ENCODE data around the gene BAD. TPM values are rescaled to one million over a fixed set of nuclear protein-coding genes. Genes with fewer than 3 reads are reported as not detected.
A peak's percentile ranks its signal among the peaks of the same experiment; 100 is the strongest.
"Not testable (repeated sequence)": the region's sequence is repeated elsewhere in the genome, so short reads cannot be mapped to it uniquely, and the experiment has no call there.

Gene BAD
- total and polyA plus RNA-seq, 2 experiments from 2014 or later, result 52.0 to 122 TPM

- H3K9me3 ChIP-seq (ENCODE audit: low read depth), result no peaks in the 10 kb centered on the region
- peaks cover 25% of the 10 kb centered on the region for H3K4me1 ChIP-seq (ENCODE audit: insufficient read depth)
- H4K20me1 ChIP-seq (ENCODE audit: insufficient read depth, poor library complexity, severe bottlenecking), result no peaks in the 10 kb centered on the region
- no peaks in the 10 kb centered on the region for H3K27me3 ChIP-seq
- WGBS (ENCODE audit: low lambda C conversion rate, missing lambda C conversion rate), result 11% methylated on average over 32 of the region's 32 CpGs
- H3K27ac ChIP-seq, result peak overlapping the region; percentile 98
- H3K4me2 ChIP-seq, result peak overlapping the region; percentile 79
- DNase-seq (ENCODE audit: low spot score), result peak; percentile 73
- no peak overlapping the region for H2AFZ ChIP-seq
- peak overlapping the region; percentile 59 for H3K4me3 ChIP-seq
- H3K79me2 ChIP-seq, result peaks cover 37% of the 10 kb centered on the region
- H3K9me2 ChIP-seq (replicated peaks; ENCODE audit: insufficient read depth), result no peaks in the 10 kb centered on the region
- H3K36me3 ChIP-seq (replicated peaks; ENCODE audit: insufficient read depth, low read depth), result no peaks in the 10 kb centered on the region
- peak; percentile 26 for TF ChIP-seq CTCF (IDR thresholded peaks at IDR 0.05; ENCODE audit: poor library complexity)
- no peak for TF ChIP-seq EZH2 (IDR thresholded peaks at IDR 0.05; ENCODE audit: borderline replicate concordance)
These were observed 32.3 kb upstream of the BAD start for GRCh38 chr11:64316672-64317324.

- peaks cover 45% of the 10 kb centered on the region for H3K79me2 ChIP-seq
- H4K20me1 ChIP-seq (ENCODE audit: insufficient read depth, poor library complexity, severe bottlenecking); H3K9me2 ChIP-seq (replicated peaks; ENCODE audit: insufficient read depth); H3K4me3 ChIP-seq; H2AFZ ChIP-seq; H3K36me3 ChIP-seq (replicated peaks; ENCODE audit: insufficient read depth, low read depth); H3K27me3 ChIP-seq; H3K9me3 ChIP-seq (ENCODE audit: low read depth): not testable (repeated sequence)
- peaks cover 16% of the 10 kb centered on the region for H3K4me1 ChIP-seq (ENCODE audit: insufficient read depth)
- peak; percentile 2 for DNase-seq (ENCODE audit: low spot score)
- H3K27ac ChIP-seq, result peak overlapping the region; percentile 98
- H3K4me2 ChIP-seq, result peak overlapping the region; percentile 79
- WGBS (ENCODE audit: low lambda C conversion rate, missing lambda C conversion rate), result 86% methylated on average over 22 of the region's 25 CpGs
These were observed 31.4 kb upstream of the BAD start for GRCh38 chr11:64315667-64316526.

DNA sequence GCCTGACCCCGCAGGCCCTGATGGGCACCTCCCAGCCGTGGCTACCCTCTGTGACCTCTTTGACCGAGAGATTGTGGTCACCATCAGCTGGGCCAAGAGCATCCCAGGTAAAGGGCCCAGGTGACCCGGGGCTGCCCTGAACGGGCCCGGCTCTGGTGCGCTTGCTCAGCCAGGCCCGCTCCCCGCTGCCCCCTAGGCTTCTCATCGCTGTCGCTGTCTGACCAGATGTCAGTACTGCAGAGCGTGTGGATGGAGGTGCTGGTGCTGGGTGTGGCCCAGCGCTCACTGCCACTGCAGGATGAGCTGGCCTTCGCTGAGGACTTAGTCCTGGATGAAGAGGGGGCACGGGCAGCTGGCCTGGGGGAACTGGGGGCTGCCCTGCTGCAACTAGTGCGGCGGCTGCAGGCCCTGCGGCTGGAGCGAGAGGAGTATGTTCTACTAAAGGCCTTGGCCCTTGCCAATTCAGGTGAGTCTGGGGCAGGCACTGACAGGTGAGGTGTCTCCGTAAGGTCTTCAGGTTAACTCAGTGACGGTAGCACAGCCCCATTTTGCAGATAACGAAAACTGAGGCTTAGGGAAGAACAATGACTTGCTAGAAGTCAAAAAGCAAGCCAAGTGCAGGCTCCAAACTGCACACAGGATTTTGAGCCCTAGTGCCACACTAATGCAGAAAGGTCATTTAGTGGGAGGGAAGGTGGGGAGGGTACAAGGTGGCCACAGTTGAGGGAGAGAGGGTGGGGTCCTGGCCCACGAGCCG, 30.5 kb upstream of the BAD start:
- no peak overlapping the region for H3K4me3 ChIP-seq
- no peaks in the 10 kb centered on the region for H3K9me3 ChIP-seq (ENCODE audit: low read depth)
- no peaks in the 10 kb centered on the region for H3K27me3 ChIP-seq
- DNase-seq (ENCODE audit: low spot score), result peak; percentile 6
- no peak overlapping the region for H2AFZ ChIP-seq
- H3K36me3 ChIP-seq (replicated peaks; ENCODE audit: insufficient read depth, low read depth), result no peaks in the 10 kb centered on the region
- WGBS (ENCODE audit: low lambda C conversion rate, missing lambda C conversion rate), result 90% methylated on average over 23 of the region's 24 CpGs
- no peaks in the 10 kb centered on the region for H3K9me2 ChIP-seq (replicated peaks; ENCODE audit: insufficient read depth)
- H3K79me2 ChIP-seq, result peaks cover 50% of the 10 kb centered on the region
- H3K4me2 ChIP-seq, result no peak overlapping the region
- peaks cover 10% of the 10 kb centered on the region for H3K4me1 ChIP-seq (ENCODE audit: insufficient read depth)
- no peak overlapping the region for H3K27ac ChIP-seq
- TF ChIP-seq EZH2 (IDR thresholded peaks at IDR 0.05; ENCODE audit: borderline replicate concordance), result no peak
- no peak for TF ChIP-seq EZH2phosphoT487 (IDR thresholded peaks at IDR 0.05; ENCODE audit: low read depth, severe bottlenecking, unreplicated experiment)
- no peak for TF ChIP-seq CTCF (IDR thresholded peaks at IDR 0.05; ENCODE audit: poor library complexity)
- no peaks in the 10 kb centered on the region for H4K20me1 ChIP-seq (ENCODE audit: insufficient read depth, poor library complexity, severe bottlenecking)

Measured in hepatocyte (in vitro differentiated cells).